IPS-18c (cell line): Measurements from ENCODE around the gene PRDM16.

ENCODE experiments used
- H3K4me3 ChIP-seq: 2 replicates; pipeline ENCODE4 v1.7.0; 2013; ENCODE audit warnings: low read depth, mild to moderate bottlenecking, low read length, moderate library complexity; ENCODE audit not compliant: insufficient read depth
- H3K9me3 ChIP-seq: one replicate; pipeline ENCODE4 v1.6.1; 2013; ENCODE audit warnings: mild to moderate bottlenecking, low read length, moderate library complexity; ENCODE audit not compliant: control insufficient read depth, insufficient read depth

Gene PRDM16

DNA sequence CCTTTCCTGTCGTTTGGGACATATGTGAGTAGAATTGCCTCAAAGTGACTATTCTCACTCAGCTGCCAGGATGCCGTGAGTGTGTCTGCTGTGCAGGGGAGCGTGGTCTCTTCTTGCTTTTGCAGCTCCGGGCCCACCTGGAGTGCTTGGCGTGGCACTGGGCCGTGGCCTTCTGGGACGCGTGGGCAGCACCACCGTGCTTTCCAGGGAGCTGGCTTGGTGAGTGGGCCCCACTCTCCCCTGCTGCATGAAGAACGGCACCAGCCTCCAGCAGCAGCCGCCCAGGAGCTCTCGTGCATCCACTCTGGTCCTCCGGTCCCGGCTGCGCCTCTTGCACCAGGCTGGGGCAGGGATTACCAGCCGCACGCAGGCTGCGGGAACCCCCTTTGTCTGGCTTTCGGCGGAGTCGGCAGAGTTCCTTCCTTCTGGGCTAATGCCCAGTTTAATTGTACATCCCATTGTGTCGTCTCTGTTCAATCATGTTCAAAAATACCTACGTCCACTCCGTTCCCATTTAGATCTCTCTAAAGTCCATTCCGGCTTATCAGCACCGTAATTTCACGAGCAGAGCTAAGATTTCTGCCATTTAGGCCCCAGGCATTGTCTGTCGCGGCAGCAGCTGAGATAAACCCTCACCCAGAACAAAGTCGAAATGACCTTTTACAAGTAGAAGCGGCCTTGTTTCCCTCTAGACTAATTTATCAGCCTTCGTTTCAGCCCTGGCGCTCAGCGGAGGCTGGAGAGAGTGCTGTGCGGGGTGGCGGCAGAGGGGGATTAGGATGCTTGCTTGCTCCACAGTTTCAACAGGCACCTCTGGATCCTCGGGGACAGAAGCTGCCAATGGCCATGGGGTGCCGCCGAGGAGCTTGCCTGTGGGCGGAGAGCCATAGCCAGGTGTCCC is 129.6 kb downstream of the PRDM16 start:
- no peaks in the 10 kb centered on the region for H3K9me3 ChIP-seq

DNA sequence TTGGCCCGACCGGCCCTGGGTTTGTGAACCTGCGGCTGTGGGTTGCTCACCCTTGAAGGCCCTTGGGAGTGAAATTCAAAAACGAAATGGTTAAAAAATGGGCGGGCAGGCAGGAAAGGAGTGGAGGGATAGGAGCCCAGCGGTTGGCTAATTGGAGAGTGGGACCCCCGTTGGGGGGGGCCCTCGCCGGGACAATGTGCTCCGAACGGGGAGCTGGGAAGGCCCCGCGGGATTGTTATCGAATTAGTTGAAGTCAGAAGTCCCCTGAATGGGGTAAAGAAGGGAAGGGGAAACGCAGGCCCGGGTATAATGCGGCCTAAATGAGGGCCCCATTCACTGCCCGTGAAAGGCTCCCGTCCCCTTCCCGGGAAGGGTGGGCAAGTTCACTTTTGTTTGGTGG is 135.7 kb downstream of the PRDM16 start:
- Histone ChIP-seq H3K9me3 (no peaks in the 10 kb centered on the region), H3K4me3 (no peak overlapping the region)

More for the DNA sequence above, 129.6 kb downstream of the PRDM16 start:
- H3K4me3 ChIP-seq = no peak overlapping the region

DNA sequence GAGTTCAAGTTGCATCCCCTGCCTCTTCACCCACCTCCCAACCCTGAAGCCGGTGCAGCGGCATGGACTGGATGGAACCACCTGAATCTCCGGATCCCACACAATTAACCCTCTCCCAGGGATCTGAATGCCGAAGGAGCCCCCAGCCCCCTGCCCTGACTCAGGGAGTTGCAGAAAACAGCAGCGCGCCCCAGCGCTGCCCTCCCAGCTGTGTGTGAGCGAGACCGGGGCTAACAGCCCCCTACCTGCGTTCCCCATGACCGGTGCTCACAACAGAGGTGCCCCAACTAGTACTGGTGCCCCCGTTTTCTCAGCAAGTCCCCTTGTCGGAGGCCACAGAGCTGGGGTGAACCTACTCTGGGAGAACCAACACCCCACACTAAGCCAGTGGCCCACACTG is 136.8 kb downstream of the PRDM16 start:
- Histone ChIP-seq H3K4me3 (no peak overlapping the region), H3K9me3 (no peaks in the 10 kb centered on the region)

DNA sequence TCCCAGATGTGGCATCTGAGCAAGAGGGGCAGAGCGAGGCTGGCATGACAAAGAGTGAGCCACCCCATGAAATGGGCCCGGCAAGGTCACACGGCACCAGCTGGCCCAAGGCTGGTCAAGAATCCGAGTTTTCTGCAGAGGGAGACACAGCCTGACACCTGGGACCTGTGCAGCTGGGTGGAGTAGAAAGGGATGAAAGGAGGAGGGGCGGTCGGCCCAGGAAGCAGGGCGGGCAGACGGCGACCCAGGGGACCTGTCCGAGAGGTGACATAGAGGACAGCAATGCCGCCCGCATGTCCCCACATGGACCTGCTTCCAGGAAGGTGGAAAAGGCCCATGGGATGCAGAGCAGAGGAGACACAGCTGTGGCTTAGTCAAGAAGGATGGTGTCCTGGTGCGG is 137.7 kb downstream of the PRDM16 start:
- no peaks in the 10 kb centered on the region for H3K9me3 ChIP-seq
- H3K4me3 ChIP-seq = no peak overlapping the region

DNA sequence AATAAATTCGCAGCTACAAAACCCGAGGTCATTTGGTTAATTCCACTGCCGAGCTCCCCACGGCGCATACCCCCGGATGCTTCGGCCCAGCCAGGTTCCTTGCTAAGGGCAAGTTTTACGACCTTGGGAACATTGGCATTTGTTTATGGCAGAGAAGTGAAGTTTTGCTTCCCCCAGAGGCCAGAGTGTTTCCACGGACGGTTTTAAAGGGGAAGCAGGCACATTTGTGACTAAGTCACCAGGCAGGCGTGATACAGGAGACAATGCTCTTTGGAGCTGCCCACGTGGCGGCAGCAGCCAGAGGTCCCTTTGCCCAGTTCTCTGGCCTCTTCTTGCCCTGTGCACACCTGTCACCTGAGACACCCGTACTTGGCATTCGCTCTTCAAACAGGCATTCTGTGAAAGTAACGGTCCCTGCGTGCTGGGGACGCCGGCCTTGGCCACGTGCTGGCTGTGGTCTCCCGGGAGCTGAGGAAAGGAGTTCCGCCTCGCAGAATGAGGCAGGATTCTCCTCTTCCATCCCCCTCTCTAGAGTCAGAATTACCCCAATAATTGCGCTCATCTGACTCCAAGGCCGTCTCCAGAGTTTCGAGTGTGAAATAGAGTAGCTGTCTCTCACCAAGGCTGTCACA is 138.3 kb downstream of the PRDM16 start:
- no peaks in the 10 kb centered on the region for H3K9me3 ChIP-seq
- no peak overlapping the region for H3K4me3 ChIP-seq

DNA sequence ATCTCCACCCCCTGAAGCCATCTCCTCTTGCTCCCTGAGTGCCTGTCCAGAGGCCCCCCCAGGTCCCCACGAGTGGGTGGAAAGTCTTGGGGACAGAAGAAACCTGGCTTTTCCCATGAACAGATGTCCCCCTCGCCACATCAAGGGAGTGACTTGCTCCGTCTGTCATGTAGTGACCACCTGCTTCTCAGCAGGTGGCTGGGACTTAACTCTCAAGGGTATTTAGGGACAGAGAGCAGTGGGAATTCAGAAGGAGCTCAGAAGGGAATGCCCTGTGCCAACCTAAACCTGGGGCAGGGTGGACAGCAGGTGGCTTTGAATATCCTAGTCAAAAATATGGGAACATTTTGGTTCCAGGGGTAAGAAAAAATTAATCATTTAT is 139.8 kb downstream of the PRDM16 start:
- no peak overlapping the region for H3K4me3 ChIP-seq
- H3K9me3 ChIP-seq = no peaks in the 10 kb centered on the region

DNA sequence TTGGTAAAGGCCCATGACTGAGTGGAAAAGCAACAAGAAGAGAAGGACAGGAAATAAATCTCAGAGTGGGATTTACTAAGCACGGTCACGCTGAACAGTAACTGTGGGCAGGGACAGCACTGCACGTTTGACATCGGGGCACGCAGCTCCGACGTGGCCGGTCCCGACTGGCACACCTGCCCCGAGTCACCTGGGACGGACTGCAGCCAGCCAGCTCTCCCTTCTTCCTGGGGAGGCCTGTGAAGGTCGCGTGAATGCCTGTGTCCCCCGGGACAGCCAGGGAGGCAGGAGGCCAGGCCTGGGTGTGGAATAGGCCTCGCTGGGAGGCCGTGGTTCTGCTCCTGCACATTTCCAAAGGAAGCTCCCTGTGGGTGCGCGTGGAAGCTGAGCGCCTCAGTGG is 140.2 kb downstream of the PRDM16 start:
- Histone ChIP-seq H3K4me3 (no peak overlapping the region), H3K9me3 (no peaks in the 10 kb centered on the region)

DNA sequence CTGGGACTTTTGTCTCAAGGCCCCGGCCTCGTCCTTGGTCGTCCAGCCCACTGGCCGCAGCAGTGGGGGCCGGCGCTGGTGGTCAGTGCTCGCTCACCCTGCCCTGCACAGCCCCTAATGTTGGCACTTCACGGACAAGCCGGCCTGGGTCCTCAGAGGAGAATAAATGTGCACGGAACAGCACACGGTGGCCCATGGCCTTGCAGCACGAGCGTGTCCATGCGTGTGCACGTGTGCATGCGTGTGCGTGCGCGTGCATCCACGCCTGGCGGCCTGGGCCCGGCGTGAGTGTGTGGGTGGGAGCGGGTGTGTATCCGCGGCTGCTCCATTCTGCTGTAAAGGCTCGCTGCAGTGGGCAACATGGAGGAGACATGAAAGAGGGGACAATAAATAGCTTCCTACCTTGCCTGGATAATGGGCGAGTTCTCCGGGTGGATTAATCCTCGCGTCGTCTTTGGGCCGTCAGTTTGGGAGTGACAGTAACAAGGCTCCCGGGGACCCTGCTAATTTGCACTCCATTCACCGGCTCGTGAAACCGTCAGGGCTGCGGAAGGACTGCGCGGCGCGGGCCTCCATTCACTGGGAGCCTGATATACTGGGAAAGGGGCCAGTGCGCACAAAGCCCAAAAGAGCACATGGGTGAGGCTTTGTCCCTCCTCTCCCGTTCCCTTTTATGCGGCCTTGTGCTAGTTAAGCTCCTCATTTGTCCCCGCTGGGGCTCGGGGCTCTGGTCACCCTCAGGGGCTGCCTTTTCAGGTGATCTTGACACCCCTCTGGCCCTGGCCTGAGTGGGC is 142.8 kb downstream of the PRDM16 start:
- no peaks in the 10 kb centered on the region for H3K9me3 ChIP-seq
- H3K4me3 ChIP-seq = no peak overlapping the region

DNA sequence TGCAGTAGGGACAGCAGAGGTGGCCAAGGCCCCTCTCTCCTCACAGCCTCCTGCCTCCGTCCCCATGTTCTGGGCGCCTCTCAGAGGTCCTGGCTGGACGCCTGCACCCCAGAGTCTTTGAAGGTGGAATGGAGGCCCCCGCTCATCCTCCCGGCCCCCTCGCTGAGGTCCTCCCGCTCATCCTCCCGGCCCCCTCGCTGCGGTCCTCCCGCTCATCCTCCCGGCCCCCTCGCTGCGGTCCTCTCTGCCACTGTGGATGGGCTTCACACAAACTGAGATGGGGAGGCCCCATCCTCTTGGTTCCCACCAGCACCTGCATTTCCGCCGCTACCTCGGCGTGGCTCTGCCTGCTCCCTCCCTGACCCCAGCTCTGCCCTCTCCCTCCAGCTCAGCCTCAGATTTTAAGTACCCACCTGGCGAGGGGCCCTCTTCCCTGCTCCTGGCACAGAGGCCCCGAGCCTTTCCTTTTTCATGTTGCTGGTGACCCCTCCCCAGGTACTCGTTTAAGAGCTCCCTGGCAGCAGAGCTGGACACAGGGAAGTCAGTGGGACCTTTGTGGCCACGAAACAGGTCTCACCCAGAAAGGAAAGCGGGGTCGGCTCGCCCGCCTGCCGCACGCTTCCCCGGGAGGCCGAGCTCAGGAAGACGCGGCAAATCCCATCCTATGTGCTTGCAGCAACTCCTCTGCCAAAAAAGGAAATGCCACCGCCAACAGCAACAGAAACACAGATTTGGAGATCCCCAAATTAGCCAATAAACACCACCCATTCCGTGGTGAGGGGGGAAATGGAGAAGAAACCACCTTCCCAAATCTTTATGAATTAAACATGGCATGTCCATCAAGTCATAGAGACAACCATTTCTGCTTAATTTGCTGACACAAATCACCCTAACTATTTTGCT is 143.7 kb downstream of the PRDM16 start:
- no peaks in the 10 kb centered on the region for H3K9me3 ChIP-seq
- no peak overlapping the region for H3K4me3 ChIP-seq

DNA sequence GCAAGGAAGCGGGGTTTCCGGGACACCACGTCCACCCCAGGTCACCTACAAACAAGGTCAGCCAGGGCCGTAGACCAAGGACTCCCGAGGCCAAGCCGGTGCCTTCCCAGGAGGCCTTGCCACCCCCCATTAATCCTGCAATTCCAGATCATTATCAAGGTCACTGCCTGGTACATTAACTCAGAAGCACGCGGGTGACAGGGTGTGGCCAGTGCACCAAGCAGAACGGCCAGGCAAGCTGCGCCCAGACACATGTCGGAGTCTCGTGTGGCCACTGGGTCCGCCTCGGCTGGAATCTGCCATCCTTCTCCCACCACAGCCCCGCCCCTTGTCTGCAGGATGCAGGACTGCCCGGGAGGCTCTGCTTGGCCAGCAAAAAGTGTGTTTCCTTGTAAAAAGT is 144.7 kb downstream of the PRDM16 start:
- Histone ChIP-seq H3K4me3 (no peak overlapping the region), H3K9me3 (no peaks in the 10 kb centered on the region)

DNA sequence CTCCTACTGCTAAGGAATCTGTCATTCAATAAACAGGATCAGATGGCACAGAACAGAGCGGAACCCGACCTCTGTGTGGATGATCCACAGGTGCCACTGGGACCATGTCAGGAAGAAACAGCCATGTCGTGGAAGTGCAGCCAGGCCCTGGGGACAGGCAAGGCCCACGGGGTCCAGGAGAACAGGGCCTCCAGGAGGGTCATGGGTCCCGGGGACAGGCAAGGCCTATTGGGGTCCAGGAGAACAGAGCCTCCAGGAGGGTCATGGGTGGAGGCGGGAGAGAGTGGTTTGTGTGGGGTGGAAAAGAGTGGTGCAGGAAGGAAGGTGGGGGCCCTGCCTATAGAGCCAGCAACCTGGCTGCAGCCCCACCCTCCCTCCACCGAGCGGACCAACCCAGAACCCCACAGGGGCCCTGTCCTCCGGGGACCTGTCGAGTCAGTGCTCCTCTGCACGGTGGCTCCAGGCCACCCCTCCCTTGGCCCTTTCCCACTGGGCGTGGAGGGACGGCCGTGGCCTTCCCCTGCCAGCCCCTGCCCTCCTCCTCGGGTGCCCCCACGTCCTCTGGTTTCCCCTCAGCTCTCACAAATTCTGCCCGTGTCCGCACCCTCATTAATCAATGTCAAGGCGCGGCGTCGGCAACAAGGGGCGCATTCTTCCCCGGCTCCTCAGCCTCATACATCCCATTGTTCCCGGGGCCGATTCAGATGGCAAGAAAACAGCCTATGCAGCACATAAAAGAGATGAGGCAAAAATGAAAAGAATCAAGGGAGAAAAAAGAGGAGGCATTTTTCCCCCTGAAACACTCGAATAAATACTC is 146.4 kb downstream of the PRDM16 start:
- Histone ChIP-seq H3K4me3 (no peak overlapping the region), H3K9me3 (no peaks in the 10 kb centered on the region)

DNA sequence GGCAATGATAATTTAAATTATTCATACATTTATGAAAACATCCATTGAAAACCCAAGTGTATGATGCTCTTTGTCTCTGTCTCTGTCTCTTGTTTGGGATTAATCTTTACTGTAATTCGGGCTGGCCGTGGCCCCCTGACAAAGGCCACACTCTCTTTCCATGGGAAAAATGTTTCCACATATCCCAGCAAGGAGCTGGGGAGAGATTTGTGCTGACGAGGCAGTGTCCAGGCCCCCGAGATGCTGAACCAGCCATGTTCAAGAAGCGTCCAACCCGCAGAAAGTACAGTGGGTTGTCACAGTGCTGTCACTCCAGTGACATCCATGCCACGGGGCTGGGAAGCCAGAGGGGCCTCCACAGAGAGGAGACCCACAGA is 147.0 kb downstream of the PRDM16 start:
- Histone ChIP-seq H3K9me3 (peaks cover 2% of the 10 kb centered on the region), H3K4me3 (no peak overlapping the region)

DNA sequence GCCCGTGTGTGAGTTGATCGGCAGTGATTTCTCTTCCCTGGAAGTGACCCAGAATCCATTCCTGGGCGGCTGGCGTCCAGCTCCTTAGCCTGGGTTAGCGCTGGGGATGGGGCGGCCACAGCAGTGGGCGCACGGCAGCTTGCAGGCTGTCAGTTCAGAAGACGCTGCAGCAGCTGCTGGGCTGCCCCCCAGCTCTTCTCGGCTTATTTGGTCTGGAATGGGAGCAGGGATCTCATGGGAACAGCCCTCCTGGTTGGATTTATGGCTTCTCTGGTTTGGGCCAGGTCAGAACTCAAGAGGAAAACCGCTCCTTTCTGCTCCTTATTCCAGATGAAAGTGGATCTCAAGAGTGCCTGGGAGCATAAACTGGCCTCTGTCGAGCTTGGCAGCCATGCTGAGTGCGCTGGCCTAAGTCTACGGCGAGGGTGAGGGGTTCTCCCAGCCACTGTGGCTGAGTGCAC is 148.2 kb downstream of the PRDM16 start:
- Histone ChIP-seq H3K9me3 (peaks cover 2% of the 10 kb centered on the region), H3K4me3 (no peak overlapping the region)

DNA sequence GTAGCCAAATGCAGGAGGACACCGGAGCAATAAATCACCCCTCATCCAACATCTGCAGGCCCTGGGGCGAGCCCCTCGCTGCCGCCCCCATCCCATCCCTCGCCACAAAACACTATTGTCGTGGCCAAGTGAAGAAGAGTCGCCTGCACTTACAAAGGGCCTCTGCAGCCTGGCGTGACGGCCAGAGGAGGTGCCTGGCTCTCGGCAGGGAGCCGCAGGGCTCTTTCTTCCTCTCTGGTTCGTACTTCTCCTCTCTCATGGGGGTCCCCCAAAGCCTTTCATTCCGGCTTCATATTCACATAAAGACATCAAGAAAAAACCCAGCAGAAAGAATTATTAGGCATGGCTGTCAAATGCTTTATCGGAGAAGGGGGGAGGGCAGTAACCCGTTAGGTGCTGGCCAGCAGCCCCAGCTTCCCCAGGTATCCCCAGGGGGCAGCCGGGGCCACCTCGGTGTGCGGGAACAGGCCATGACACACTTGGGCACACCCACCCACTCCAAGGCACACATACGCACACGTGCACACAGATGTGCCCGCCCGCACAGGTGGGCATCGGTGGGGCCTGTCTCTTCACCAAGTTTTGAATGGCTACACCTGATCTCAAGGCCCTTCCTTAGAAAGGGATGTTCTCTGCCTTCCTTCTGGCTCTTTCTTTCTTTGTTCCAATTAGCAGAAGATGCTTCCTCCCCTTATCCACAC is 149.1 kb downstream of the PRDM16 start:
- H3K4me3 ChIP-seq = no peak overlapping the region; the same call in 1 of the 2 replicates

DNA sequence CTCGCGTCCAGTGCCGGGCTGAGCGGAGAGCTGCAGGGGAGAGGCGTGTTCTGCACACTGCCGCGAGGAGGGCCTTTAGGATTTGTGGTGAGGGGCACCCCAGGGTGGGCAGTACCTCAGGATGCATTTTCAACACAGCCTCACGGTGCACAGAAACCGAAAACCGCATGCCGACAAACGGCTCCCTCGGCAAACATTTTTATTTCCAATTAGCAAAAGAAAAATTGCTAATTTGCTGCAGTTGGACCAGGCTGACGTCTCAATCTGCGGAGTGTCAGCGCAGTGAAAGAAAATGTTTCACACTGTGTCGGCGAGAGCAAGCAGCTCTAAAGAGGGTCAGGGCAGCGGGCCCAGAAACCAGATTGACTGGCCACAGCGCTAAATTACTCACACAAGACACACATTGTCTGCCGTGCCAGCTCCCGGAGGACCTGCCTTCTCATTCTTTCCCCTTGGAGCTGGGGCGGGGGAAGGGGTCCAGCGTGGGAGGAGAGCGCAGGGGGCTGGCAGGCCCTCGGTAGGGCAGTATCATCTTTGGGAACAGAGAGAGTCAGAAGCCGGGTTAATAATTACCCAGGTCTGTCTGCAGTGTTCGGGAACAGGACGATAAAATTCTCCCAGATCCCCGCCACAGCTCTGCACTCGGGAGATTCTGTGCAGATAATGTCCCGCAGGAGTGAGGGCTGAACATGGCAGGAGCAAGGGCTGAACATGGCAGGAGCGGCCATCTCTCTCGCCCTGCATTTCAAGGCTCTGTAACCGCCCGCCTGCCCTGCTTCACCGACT is 150.2 kb downstream of the PRDM16 start:
- H3K4me3 ChIP-seq = no peak overlapping the region
- peaks cover 2% of the 10 kb centered on the region for H3K9me3 ChIP-seq

More for the DNA sequence above, 149.1 kb downstream of the PRDM16 start:
- peaks cover 2% of the 10 kb centered on the region for H3K9me3 ChIP-seq
